Nephron (organoid): ENCODE measurements around the gene MCL1.
A peak's percentile ranks its signal among the peaks of the same experiment; 100 is the strongest.

Experiments used
- H3K27ac Mint-ChIP-seq, 3 experiments: 2 replicates each; pipeline ENCODE4 v1.8.0; 2020; ENCODE audit warnings: mixed read lengths in 3 of 3, mild to moderate bottlenecking in 2 of 3, moderate library complexity in 1 of 3
- H3K27me3 Mint-ChIP-seq: 2 replicates; pipeline ENCODE4 v1.8.0; 2021; ENCODE audit warnings: low read depth, mild to moderate bottlenecking, moderate library complexity, mixed read lengths
- H3K36me3 Mint-ChIP-seq: 2 replicates; pipeline ENCODE4 v1.8.0; 2020; ENCODE audit warnings: low read depth, mixed read lengths
- H3K4me1 Mint-ChIP-seq: 2 replicates; pipeline ENCODE4 v1.8.0; 2020; ENCODE audit warnings: mixed read lengths
- H3K4me3 Mint-ChIP-seq, 3 experiments: 2 replicates each; pipeline ENCODE4 v1.8.0; 2020; ENCODE audit warnings: mild to moderate bottlenecking in 3 of 3, mixed read lengths in 3 of 3, moderate library complexity in 2 of 3
- H3K9me3 Mint-ChIP-seq: 2 replicates; pipeline ENCODE4 v1.8.0; 2020; ENCODE audit warnings: mixed read lengths
- TF ChIP-seq, protein P1 (sequence below), 3 experiments: fragments of 200-600 bp; sonication (generic); IDR thresholded peaks; one replicate each; pipeline ENCODE4 v1.5.0; 2021; ENCODE audit warnings: antibody characterized with exemption in 3 of 3; ENCODE audit not compliant: unreplicated experiment in 3 of 3

MCL1 gene

GRCh38 chr1:150564051-150564991 lies 15.1 kb downstream of the MCL1 start:
- H3K9me3 Mint-ChIP-seq: no peaks in the 10 kb centered on the region
- H3K4me1 Mint-ChIP-seq: peaks cover 73% of the 10 kb centered on the region
- no peaks in the 10 kb centered on the region for H3K27me3 Mint-ChIP-seq
- H3K4me3 Mint-ChIP-seq: peak overlapping the region in 2 of 3 experiments; percentile 13 to 86
- TF ChIP-seq, protein P1, sequence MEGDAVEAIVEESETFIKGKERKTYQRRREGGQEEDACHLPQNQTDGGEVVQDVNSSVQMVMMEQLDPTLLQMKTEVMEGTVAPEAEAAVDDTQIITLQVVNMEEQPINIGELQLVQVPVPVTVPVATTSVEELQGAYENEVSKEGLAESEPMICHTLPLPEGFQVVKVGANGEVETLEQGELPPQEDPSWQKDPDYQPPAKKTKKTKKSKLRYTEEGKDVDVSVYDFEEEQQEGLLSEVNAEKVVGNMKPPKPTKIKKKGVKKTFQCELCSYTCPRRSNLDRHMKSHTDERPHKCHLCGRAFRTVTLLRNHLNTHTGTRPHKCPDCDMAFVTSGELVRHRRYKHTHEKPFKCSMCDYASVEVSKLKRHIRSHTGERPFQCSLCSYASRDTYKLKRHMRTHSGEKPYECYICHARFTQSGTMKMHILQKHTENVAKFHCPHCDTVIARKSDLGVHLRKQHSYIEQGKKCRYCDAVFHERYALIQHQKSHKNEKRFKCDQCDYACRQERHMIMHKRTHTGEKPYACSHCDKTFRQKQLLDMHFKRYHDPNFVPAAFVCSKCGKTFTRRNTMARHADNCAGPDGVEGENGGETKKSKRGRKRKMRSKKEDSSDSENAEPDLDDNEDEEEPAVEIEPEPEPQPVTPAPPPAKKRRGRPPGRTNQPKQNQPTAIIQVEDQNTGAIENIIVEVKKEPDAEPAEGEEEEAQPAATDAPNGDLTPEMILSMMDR (IDR thresholded peaks at IDR 0.05; ENCODE audit: unreplicated experiment in 3 of 3): no peak
- no peaks in the 10 kb centered on the region for H3K36me3 Mint-ChIP-seq
- H3K27ac Mint-ChIP-seq: peak overlapping the region; percentile 100

- H3K27me3 Mint-ChIP-seq: no peaks in the 10 kb centered on the region
- H3K4me3 Mint-ChIP-seq: peak overlapping the region; percentile 13 to 88 (median 86)
- TF ChIP-seq, protein P1 (IDR thresholded peaks at IDR 0.05; ENCODE audit: unreplicated experiment in 3 of 3): no peak
- no peaks in the 10 kb centered on the region for H3K36me3 Mint-ChIP-seq
- H3K27ac Mint-ChIP-seq: peak overlapping the region; percentile 100
- H3K9me3 Mint-ChIP-seq: no peaks in the 10 kb centered on the region
- peaks cover 67% of the 10 kb centered on the region for H3K4me1 Mint-ChIP-seq
Measured at GRCh38 chr1:150563340-150564038, 15.9 kb downstream of the MCL1 start.

GRCh38 chr1:150562446-150563339 lies 16.7 kb downstream of the MCL1 start:
- Mint-ChIP-seq H3K36me3 (no peaks in the 10 kb centered on the region), H3K4me3 (peak overlapping the region; percentile 86 to 88 (median 88)), H3K27me3 (no peaks in the 10 kb centered on the region), H3K9me3 (no peaks in the 10 kb centered on the region), H3K4me1 (peaks cover 59% of the 10 kb centered on the region), H3K27ac (peak overlapping the region; percentile 100)
- TF ChIP-seq, protein P1 (IDR thresholded peaks at IDR 0.05; ENCODE audit: unreplicated experiment in 3 of 3): no peak

DNA sequence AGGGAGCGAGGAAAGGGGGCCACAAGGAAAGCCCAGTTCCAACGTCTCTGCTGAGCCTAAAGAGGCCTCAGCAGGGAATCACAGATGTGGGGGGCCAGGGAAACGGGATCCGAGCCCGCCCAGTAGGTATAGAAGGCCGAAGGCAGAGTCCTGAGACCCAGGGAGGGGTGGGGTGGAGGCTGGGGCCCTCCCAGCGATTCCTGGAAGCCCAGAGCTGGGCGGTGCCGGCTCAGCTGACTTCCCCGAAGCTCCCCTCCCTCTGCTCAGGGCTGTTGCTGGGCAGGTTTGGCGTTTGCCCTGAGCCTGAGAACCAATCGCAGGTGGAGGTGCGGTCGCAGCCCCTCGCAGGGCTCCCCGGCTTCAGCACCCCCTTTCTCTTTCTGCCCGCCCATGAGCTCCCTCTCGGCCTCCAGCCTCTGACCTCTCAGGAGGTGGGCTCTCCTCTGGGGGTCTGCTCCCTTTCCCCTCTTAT lies 17.4 kb downstream of the MCL1 start:
- peaks cover 52% of the 10 kb centered on the region for H3K4me1 Mint-ChIP-seq
- H3K36me3 Mint-ChIP-seq: no peaks in the 10 kb centered on the region
- peak overlapping the region; percentile 86 to 88 (median 88) for H3K4me3 Mint-ChIP-seq
- no peaks in the 10 kb centered on the region for H3K9me3 Mint-ChIP-seq
- no peaks in the 10 kb centered on the region for H3K27me3 Mint-ChIP-seq
- TF ChIP-seq, protein P1 (IDR thresholded peaks at IDR 0.05; ENCODE audit: unreplicated experiment in 3 of 3): no peak
- peak overlapping the region; percentile 100 for H3K27ac Mint-ChIP-seq

- Mint-ChIP-seq H3K27ac (peak overlapping the region; percentile 100), H3K9me3 (no peaks in the 10 kb centered on the region), H3K4me1 (peaks cover 51% of the 10 kb centered on the region), H3K27me3 (no peaks in the 10 kb centered on the region), H3K36me3 (no peaks in the 10 kb centered on the region), H3K4me3 (peak overlapping the region; percentile 86 to 88 (median 88))
- TF ChIP-seq, protein P1 (IDR thresholded peaks at IDR 0.05; ENCODE audit: unreplicated experiment in 3 of 3): peak in 2 of 3 experiments; percentile 6 to 29
Measured at GRCh38 chr1:150561254-150561973, 18.0 kb downstream of the MCL1 start.
